IMR-90 (cell line): ENCODE measurements around the gene VEZT.

Experiments used
- BHLHE40 ChIP-seq: fragments of 150-350 bp; IDR thresholded peaks from 2 replicates; pipeline ENCODE4 v1.6.1; 2016; ENCODE audit warnings: mild to moderate bottlenecking, low read depth, low read length
- CHD1 ChIP-seq: IDR thresholded peaks from 2 replicates; pipeline ENCODE4 v1.6.1; 2012; ENCODE audit warnings: low read depth, low read length, improper control_type of control experiment
- CTCF ChIP-seq: conservative IDR thresholded peaks from 2 replicates; pipeline ENCODE4 v1.5.1; 2012; ENCODE audit warnings: mild to moderate bottlenecking, low read depth, low read length, improper control_type of control experiment
- ELK1 ChIP-seq: fragments of 150-350 bp; IDR thresholded peaks from 2 replicates; pipeline ENCODE4 v1.6.1; 2016; ENCODE audit warnings: low read depth, mild to moderate bottlenecking, low read length, moderate library complexity, borderline replicate concordance
- MAZ ChIP-seq: IDR thresholded peaks from 2 replicates; pipeline ENCODE4 v1.6.1; 2012; ENCODE audit warnings: low read depth, mild to moderate bottlenecking, low read length, improper control_type of control experiment, moderate library complexity, borderline replicate concordance
- MXI1 ChIP-seq: IDR thresholded peaks from 2 replicates; pipeline ENCODE4 v1.6.1; 2012; ENCODE audit warnings: low read depth, mild to moderate bottlenecking, low read length, moderate library complexity, borderline replicate concordance
- POLR2A ChIP-seq: IDR thresholded peaks from 2 replicates; pipeline ENCODE4 v1.6.1; 2012; ENCODE audit warnings: mild to moderate bottlenecking, low read depth, low read length
- RAD21 ChIP-seq: IDR thresholded peaks from 2 replicates; pipeline ENCODE4 v1.6.1; 2012; ENCODE audit warnings: low read length, improper control_type of control experiment
- RCOR1 ChIP-seq: IDR thresholded peaks from 2 replicates; pipeline ENCODE4 v1.6.1; 2012; ENCODE audit warnings: mild to moderate bottlenecking, low read length, improper control_type of control experiment; ENCODE audit not compliant: insufficient replicate concordance
- RFX5 ChIP-seq: IDR thresholded peaks from 2 replicates; pipeline ENCODE4 v1.8.0; 2012; ENCODE audit warnings: low read depth, mild to moderate bottlenecking, low read length, moderate library complexity
- SMC3 ChIP-seq: fragments of 150-350 bp; IDR thresholded peaks from 2 replicates; pipeline ENCODE4 v1.6.1; 2016; ENCODE audit warnings: low read depth, mild to moderate bottlenecking, antibody characterized with exemption, low read length, moderate library complexity
- USF2 ChIP-seq: fragments of 150-350 bp; IDR thresholded peaks from 2 replicates; pipeline ENCODE4 v1.6.1; 2017; ENCODE audit warnings: mild to moderate bottlenecking, antibody characterized with exemption, low read length, low read depth

GRCh38 chr12:95206916-95207315, 10.7 kb upstream of the VEZT start:
- TF ChIP-seq CTCF (no peak), POLR2A (no peak), SMC3 (no peak), ELK1 (no peak), RCOR1 (no peak), MAZ (no peak), CHD1 (no peak), RFX5 (no peak), RAD21 (no peak), BHLHE40 (no peak), MXI1 (no peak), USF2 (no peak)
